Heart right ventricle (tissue), 16 donors: ENCODE measurements around the gene URI1. TPM values are rescaled to one million over a fixed set of nuclear protein-coding genes. Genes with fewer than 3 reads are reported as not detected.
"Not testable (repeated sequence)": the region's sequence is repeated elsewhere in the genome, so short reads cannot be mapped to it uniquely, and the experiment has no call there.

Source experiments
- ATAC-seq, 8 donors: fragments of 200-7000 bp; cut with Tn5 transposase; one replicate each; pipeline ENCODE4 v1.9.1; 2020; ENCODE audit warnings: mild to moderate bottlenecking in 8 of 8, moderate library complexity in 8 of 8, moderate number of reproducible peaks in 1 of 8
- DNase-seq, 2 donors: peaks; one replicate each; pipeline ENCODE4 v3.0.0-alpha.2; 2020
- H3K27ac ChIP-seq, 10 donors: fragments of 200-600 bp; sonication (generic) in 2 of 10; one replicate each; pipeline versions ENCODE4 v1.5.0 to v1.8.0; 2020 to 2022; ENCODE audit warnings: mild to moderate bottlenecking in 3 of 10
- H3K27me3 ChIP-seq, 7 donors: fragments of 200-600 bp; one replicate each; pipeline ENCODE4 v1.8.0; 2021 to 2022; ENCODE audit warnings: mild to moderate bottlenecking in 2 of 7
- H3K36me3 ChIP-seq, 9 donors: fragments of 200-600 bp; sonication (generic) in 1 of 9; one replicate each; pipeline versions ENCODE4 v1.5.0 to v1.8.0; 2020 to 2022; ENCODE audit warnings: mild to moderate bottlenecking in 2 of 9
- H3K4me1 ChIP-seq, 9 donors: fragments of 200-600 bp; sonication (generic) in 1 of 9; one replicate each; pipeline versions ENCODE4 v1.5.0 to v1.8.0; 2020 to 2022; ENCODE audit warnings: mild to moderate bottlenecking in 4 of 9
- H3K4me3 ChIP-seq, 10 donors: fragments of 200-600 bp; sonication (generic) in 2 of 10; one replicate each; pipeline versions ENCODE4 v1.5.0 to v1.8.0; 2020 to 2022; ENCODE audit warnings: mild to moderate bottlenecking in 7 of 10, moderate library complexity in 2 of 10
- H3K9me3 ChIP-seq, 11 donors: fragments of 200-600 bp in 10 of 11; sonication (generic) in 2 of 11; one replicate each; pipeline versions ENCODE4 v1.5.0 to v1.8.0; 2013 to 2022; ENCODE audit warnings: mild to moderate bottlenecking in 2 of 11, control low read depth in 1 of 11, moderate library complexity in 1 of 11
- WGBS, 2 donors: extraction: QIAGEN DNeasy Blood & Tissue Kit; methylation state at CpG; one replicate each; pipeline ENCODE4 v1.1.7; 2013; ENCODE audit warnings: inconsistent platforms in 1 of 2; 5-methylcytosine and 5-hydroxymethylcytosine counted together
- intact Hi-C, 10 donors: fragments of 100-400 bp; cut with DNase I; formaldehyde crosslinking; loops; one replicate each; pipeline versions ENCODE4 v1.11.1 to v1.14.2; 2022
- polyA plus RNA-seq, 2 donors: library from polyadenylated mRNA; stranded (reverse); fragments of 200-250 nt; gene quantifications; one replicate each; pipeline ENCODE4 v1.2.3, GENCODE V29; 2013
- total RNA-seq, 10 donors: library from RNA; stranded (reverse); fragmentation: NEBNext Ultra II Directional in 3 of 10; extraction: Animal tissue kit (Norgen Biotek cat#: 25700) in 3 of 10; gene quantifications; one replicate each; pipeline versions ENCODE4 v1.2.1 to v1.2.4, GENCODE V29; 2021 to 2023
- TF ChIP-seq, protein P1 (sequence below), 9 donors: fragments of 200-600 bp; sonication (generic) in 2 of 9; IDR thresholded peaks; one replicate each; pipeline versions ENCODE4 v1.5.0 to v1.8.0; 2021 to 2022; ENCODE audit warnings: antibody characterized with exemption in 9 of 9, mild to moderate bottlenecking in 5 of 9, moderate library complexity in 1 of 9
- donor health status: Arrhythmogenic right ventricular cardiomyopathy.
- donor health status: ischemic (EF 13 %, LVEDD 7.1; RV severe dilation, severe dysfunction).
- donor health status: healthy with polysubstance abuse.
- donor health status: DM: no; HTN: yes; CAD: no.
- donor health status: DM: no; HTN: no; CAD: no.
- donor health status: ischemic (EF 25% LVEDD 6.9; RV normal size, moderate dysfunction).
- donor health status: ischemic (EF 25% LVEDD 5.7; RV mildly dilated, moderate dysfunction).
- donor health status: healthy.
- donor health status: DM: yes; HTN: yes; CAD: no.
- donor health status: Ischemic cardiomyopathy.
- donor health status: ischemic (EF 35%, LVEDD 5.7; RV mildly dilated, moderate dysfunction).
- donor health status: nonischemic (EF 11% LVEDD 7.7; RV severe dilation, severe dysfunction).
- donor health status: DM: yes; HTN: yes; CAD: no.
- donor health status: PGD.
- donor health status: ischemic (EF 29% LVEDD 5.4; RV normal size, mild dysfunction).
- donor health status: nonischemic (EF 23%, LVEDD 6.1; RV moderate dilation, normal function).

Gene URI1
- total and polyA plus RNA-seq, 12 donors, result 10.2 to 47.7 (median 41.9) TPM

DNA sequence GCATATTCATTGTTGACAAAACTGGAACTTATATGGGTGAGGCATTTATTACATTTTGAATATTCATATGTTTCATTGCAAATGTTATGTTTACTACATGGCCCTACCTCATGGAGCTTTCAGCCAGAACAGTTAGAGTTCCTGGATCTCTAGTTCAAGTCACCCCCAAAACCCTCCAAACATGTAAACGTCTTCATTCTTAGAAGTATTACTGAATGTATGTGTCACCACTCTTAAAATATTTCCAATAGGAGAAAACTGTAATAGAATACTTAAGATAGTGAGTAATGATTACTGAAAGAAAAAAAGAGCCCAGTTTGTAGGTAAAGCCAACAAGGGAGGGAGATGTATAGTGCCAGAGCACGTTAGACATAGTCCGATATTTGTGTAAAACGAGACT lies 23.5 kb downstream of the URI1 start:
- no peak overlapping the region for H3K27ac ChIP-seq
- H3K9me3 ChIP-seq, result no peaks in the 10 kb centered on the region
- no peaks in the 10 kb centered on the region for H3K36me3 ChIP-seq
- peaks cover 6 to 69% (median 28%) of the 10 kb centered on the region in 9 donors for H3K4me1 ChIP-seq
- no peak overlapping the region for H3K4me3 ChIP-seq
- 79 to 86% methylated on average over 4 of the region's 4 CpGs for WGBS, 2 donors
- H3K27me3 ChIP-seq, result no peaks in the 10 kb centered on the region
- TF ChIP-seq, protein P1, sequence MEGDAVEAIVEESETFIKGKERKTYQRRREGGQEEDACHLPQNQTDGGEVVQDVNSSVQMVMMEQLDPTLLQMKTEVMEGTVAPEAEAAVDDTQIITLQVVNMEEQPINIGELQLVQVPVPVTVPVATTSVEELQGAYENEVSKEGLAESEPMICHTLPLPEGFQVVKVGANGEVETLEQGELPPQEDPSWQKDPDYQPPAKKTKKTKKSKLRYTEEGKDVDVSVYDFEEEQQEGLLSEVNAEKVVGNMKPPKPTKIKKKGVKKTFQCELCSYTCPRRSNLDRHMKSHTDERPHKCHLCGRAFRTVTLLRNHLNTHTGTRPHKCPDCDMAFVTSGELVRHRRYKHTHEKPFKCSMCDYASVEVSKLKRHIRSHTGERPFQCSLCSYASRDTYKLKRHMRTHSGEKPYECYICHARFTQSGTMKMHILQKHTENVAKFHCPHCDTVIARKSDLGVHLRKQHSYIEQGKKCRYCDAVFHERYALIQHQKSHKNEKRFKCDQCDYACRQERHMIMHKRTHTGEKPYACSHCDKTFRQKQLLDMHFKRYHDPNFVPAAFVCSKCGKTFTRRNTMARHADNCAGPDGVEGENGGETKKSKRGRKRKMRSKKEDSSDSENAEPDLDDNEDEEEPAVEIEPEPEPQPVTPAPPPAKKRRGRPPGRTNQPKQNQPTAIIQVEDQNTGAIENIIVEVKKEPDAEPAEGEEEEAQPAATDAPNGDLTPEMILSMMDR (IDR thresholded peaks at IDR 0.05), result no peak
- intact Hi-C loops, result no loop called here
- DNase-seq (no peak), ATAC-seq (no peak)

DNA sequence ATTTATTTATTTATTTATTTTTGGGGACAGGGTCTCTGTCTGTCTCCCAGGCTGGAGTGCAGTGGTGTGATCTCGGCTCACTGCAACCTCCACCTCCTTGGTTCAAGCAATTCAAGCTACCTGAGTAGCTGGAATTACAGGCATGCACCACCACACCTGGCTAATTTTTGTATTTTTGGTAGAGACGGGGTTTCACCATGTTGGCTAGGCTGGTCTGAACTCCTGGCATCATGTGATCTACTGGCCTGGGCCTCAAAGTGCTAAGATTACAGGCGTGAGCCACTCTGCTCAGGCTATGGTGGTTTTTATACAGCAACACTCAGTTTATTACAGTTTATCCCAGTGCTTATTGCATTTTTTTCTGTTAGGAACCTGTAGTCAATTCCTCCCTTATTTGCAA lies 24.1 kb downstream of the URI1 start:
- ATAC-seq, H3K4me3 ChIP-seq, DNase-seq, H3K27me3 ChIP-seq, H3K9me3 ChIP-seq, H3K36me3 ChIP-seq, H3K27ac ChIP-seq, intact Hi-C loops: not testable (repeated sequence)
- WGBS, 2 donors, result 73 to 78% methylated on average over 3 of the region's 3 CpGs
- peaks cover 6 to 75% (median 35%) of the 10 kb centered on the region in 9 donors for H3K4me1 ChIP-seq

DNA sequence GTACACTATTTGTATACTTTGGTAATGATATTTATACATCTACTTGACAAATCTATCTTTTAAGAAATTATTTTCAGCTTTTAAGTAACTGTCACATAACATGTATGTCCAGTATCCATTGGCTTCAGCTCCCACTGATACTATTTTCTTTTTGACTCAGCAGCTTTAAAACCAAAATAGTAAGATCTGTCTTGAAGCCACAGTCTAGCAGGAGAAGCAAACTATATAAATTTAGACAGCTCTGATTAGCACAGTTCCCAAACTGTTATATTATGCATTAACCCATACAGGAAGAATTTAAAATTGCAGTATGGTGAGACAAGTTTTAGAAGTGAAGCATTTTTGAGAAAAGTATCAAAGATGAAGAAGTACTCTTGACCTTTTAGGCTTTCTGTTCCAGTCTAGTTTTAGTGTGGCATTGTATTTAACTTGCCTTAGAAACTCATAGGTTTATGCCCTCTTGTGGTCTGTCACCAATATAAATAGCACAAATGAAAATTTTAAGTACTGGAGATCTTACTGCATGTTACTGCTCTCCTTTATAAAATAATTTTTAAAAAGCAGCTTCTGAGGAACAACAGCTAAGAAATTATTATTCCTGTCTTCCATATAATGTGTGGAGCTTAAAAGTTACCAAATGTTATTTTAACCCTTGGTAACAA lies 24.7 kb downstream of the URI1 start:
- peaks cover 6 to 81% (median 37%) of the 10 kb centered on the region in 9 donors for H3K4me1 ChIP-seq

DNA sequence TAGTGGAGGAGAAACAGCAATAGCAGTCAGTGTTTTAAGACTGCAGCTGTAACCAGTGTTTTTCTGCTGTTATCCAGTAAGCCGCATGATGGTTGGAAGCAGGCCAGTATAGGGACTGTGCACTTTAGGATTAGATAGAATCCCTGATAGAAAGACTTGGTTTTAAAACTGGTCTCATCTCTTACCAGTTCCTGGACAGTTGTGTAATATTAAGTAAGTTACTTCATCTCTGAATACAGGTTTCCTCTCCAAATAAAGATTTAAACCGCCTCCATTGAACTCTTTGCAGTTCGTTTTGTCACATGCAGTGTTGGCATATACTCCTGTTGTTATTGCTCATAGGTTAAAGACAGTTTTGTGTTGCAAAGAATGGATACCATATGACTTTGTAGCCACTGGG lies 25.6 kb downstream of the URI1 start:
- Histone ChIP-seq H3K9me3 (no peaks in the 10 kb centered on the region), H3K4me3 (no peak overlapping the region), H3K4me1 (peaks cover 6 to 79% (median 37%) of the 10 kb centered on the region in 9 donors), H3K27me3 (no peaks in the 10 kb centered on the region), H3K27ac (no peak overlapping the region), H3K36me3 (no peaks in the 10 kb centered on the region)
- peak in 2 of 8 donors; percentile 39 to 61 for ATAC-seq
- DNase-seq, result no peak
- 45 to 46% methylated on average over 3 of the region's 3 CpGs for WGBS, 2 donors
- TF ChIP-seq, protein P1 (IDR thresholded peaks at IDR 0.05), result no peak
- intact Hi-C loops, result no loop called here

More for the DNA sequence above, 24.7 kb downstream of the URI1 start:
- ATAC-seq (no peak), DNase-seq (no peak)
- H3K9me3 ChIP-seq, result no peaks in the 10 kb centered on the region
- no peak overlapping the region for H3K4me3 ChIP-seq
- no peaks in the 10 kb centered on the region for H3K36me3 ChIP-seq
- H3K27ac ChIP-seq, result no peak overlapping the region
- intact Hi-C loops, result no loop called here
- TF ChIP-seq, protein P1 (IDR thresholded peaks at IDR 0.05), result peak in 7 of 9 donors; percentile 15 to 37 (median 21)
- no peaks in the 10 kb centered on the region for H3K27me3 ChIP-seq

DNA sequence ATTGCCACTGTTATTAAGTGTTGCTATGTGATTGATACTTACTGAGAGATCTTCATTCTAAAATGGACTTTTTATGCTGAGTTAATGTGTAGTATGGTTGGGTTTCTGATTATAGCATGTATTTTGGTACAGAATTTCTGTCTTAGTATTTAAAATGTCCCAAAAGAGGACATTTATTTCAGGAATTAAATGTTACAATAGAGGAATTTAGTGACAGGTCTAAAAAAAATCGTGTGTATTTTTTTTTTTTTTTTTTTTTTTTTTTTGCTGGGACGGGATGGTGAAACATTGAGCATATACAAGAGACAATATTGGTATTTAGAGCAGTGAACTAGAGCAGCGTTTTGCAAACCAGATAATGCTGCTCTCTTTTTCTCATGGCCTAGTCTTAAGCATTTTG lies 27.9 kb downstream of the URI1 start:
- ATAC-seq, result no peak
- WGBS, 2 donors, result 62 to 70% methylated on average over 3 of the region's 3 CpGs
- H3K36me3 ChIP-seq, result no peaks in the 10 kb centered on the region
- H3K27me3 ChIP-seq, result no peaks in the 10 kb centered on the region
- peaks cover 6 to 68% (median 42%) of the 10 kb centered on the region in 9 donors for H3K4me1 ChIP-seq
- TF ChIP-seq, protein P1 (IDR thresholded peaks at IDR 0.05), result no peak
- H3K9me3 ChIP-seq, result no peaks in the 10 kb centered on the region
- no peak overlapping the region for H3K4me3 ChIP-seq
- intact Hi-C loops, result no loop called here
- DNase-seq, result no peak
- H3K27ac ChIP-seq, result no peak overlapping the region
